Body of pancreas (tissue), 4 donors: ENCODE results near the gene SELENOV. TPM values are rescaled to one million over a fixed set of nuclear protein-coding genes. Genes with fewer than 3 reads are reported as not detected.
A peak's percentile ranks its signal among the peaks of the same experiment; 100 is the strongest.
"Not testable (repeated sequence)": the region's sequence is repeated elsewhere in the genome, so short reads cannot be mapped to it uniquely, and the experiment has no call there.

Experiments used
- ATAC-seq: fragments of 150-250 bp; one replicate; pipeline ENCODE4 v1.9.1; 2016
- DNase-seq, 4 donors: peaks; one replicate each; pipeline ENCODE4 v3.0.0-alpha.2; 2019
- H3K27ac ChIP-seq, 4 donors: fragments of 200-600 bp; sonication (generic); 1 replicate in 3 of 4; 2 replicates in 1 of 4; pipeline versions ENCODE4 v1.5.1 to v1.6.1; 2016 to 2019; ENCODE audit warnings: mild to moderate bottlenecking in 1 of 4, mixed read lengths in 1 of 4, moderate library complexity in 1 of 4
- H3K27me3 ChIP-seq, 2 donors: fragments of 200-600 bp; sonication (generic); one replicate each; pipeline ENCODE4 v1.6.0; 2016; ENCODE audit warnings: mild to moderate bottlenecking in 1 of 2
- H3K36me3 ChIP-seq, 2 donors: fragments of 200-600 bp; sonication (generic); replicated peaks in 1 of 2; 2 replicates each; pipeline ENCODE4 v1.5.1; 2016; ENCODE audit warnings: low read depth in 2 of 2; ENCODE audit not compliant: insufficient read depth in 1 of 2
- H3K4me1 ChIP-seq: fragments of 200-600 bp; sonication (generic); one replicate; pipeline ENCODE4 v1.6.0; 2016
- H3K4me3 ChIP-seq, 2 donors: fragments of 200-600 bp; sonication (generic); 1 replicate in 1 of 2; 2 replicates in 1 of 2; pipeline ENCODE4 v1.5.1; 2016 to 2019
- H3K9me3 ChIP-seq, 3 donors: fragments of 200-600 bp; sonication (generic); 1 replicate in 2 of 3; 2 replicates in 1 of 3; pipeline ENCODE4 v1.5.1; 2016
- POLR2A ChIP-seq, 3 donors: fragments of 450-650 bp; IDR thresholded peaks; one replicate each; pipeline ENCODE4 v1.6.1; 2016; ENCODE audit warnings: antibody characterized with exemption in 3 of 3, mild to moderate bottlenecking in 2 of 3
- WGBS, 2 donors: methylation state at CpG; one replicate each; pipeline ENCODE4 v1.1.5; 2017; 5-methylcytosine and 5-hydroxymethylcytosine counted together
- intact Hi-C: fragments of 100-400 bp; cut with DNase I; formaldehyde crosslinking; loops from one replicate; pipeline ENCODE4 v1.15.1; 2023
- total RNA-seq, 2 donors: library from RNA; depleted of rRNA; stranded (reverse); fragments of >200 nt; gene quantifications; one replicate each; pipeline ENCODE4 v1.1.0, GENCODE V29; 2016
- TF ChIP-seq, protein P1 (sequence below), 7 experiments: fragments of 450-650 bp in 4 of 7; fragments of 200-600 bp in 3 of 7; sonication (generic) in 3 of 7; IDR thresholded peaks; one replicate each; pipeline ENCODE4 v1.5.1; 2016 to 2019; ENCODE audit warnings: antibody characterized with exemption in 7 of 7

SELENOV gene
- total RNA-seq, 2 donors from 2014 or later, result not detected

GRCh38 chr19:39474139-39474620 is 40.8 kb upstream of the SELENOV start:
- Histone ChIP-seq H3K9me3 (no peaks in the 10 kb centered on the region), H3K27ac (no peak overlapping the region), H3K4me1 (no peaks in the 10 kb centered on the region), H3K36me3 (peaks cover 16 to 55% of the 10 kb centered on the region in 2 donors), H3K27me3 (no peaks in the 10 kb centered on the region), H3K4me3 (no peak overlapping the region)
- ATAC-seq (peak; percentile 55), DNase-seq (peak; percentile 45 to 67 (median 53))
- intact Hi-C loops, result loop anchor here (10.0 kb wide), 1 partner anchor 61 kb away; the partner anchor contains the start of gene EID2B
- 60 to 61% methylated on average over 7 to 8 of the region's 9 CpGs for WGBS, 2 donors
- TF ChIP-seq POLR2A (IDR thresholded peaks at IDR 0.05), result no peak
- TF ChIP-seq, protein P1, sequence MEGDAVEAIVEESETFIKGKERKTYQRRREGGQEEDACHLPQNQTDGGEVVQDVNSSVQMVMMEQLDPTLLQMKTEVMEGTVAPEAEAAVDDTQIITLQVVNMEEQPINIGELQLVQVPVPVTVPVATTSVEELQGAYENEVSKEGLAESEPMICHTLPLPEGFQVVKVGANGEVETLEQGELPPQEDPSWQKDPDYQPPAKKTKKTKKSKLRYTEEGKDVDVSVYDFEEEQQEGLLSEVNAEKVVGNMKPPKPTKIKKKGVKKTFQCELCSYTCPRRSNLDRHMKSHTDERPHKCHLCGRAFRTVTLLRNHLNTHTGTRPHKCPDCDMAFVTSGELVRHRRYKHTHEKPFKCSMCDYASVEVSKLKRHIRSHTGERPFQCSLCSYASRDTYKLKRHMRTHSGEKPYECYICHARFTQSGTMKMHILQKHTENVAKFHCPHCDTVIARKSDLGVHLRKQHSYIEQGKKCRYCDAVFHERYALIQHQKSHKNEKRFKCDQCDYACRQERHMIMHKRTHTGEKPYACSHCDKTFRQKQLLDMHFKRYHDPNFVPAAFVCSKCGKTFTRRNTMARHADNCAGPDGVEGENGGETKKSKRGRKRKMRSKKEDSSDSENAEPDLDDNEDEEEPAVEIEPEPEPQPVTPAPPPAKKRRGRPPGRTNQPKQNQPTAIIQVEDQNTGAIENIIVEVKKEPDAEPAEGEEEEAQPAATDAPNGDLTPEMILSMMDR (IDR thresholded peaks at IDR 0.05), result peak; percentile 48 to 76 (median 70)

DNA sequence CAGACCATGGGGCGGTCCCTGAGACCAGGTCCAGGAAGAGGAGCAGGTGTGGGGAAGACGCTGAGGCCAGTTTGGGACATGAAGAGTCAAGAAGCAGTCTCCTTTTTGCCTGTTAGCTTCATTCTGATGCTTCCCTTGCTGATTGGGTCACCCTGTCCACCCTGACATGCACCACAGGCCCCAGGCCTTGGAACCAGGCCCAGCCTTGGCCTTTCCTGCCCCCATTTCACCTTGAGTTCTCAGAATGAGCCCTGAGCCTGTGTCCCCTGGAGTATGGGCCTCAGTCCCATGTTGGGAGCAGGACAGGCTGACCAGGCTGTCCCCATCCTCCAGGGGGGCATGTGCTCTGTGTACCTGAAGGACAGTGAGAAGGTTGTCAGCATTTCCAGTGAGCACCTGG is 39.2 kb upstream of the SELENOV start:
- H3K9me3 ChIP-seq, result no peaks in the 10 kb centered on the region
- H3K27me3 ChIP-seq, result no peaks in the 10 kb centered on the region
- H3K4me3 ChIP-seq, result no peak overlapping the region
- TF ChIP-seq POLR2A (IDR thresholded peaks at IDR 0.05), result no peak
- TF ChIP-seq, protein P1 (IDR thresholded peaks at IDR 0.05), result no peak
- WGBS, 2 donors, result 90 to 96% methylated on average over 2 of the region's 2 CpGs
- ATAC-seq, result no peak
- no peak overlapping the region for H3K27ac ChIP-seq
- H3K36me3 ChIP-seq, result peaks cover 13 to 39% of the 10 kb centered on the region in 2 donors
- intact Hi-C loops, result loop anchor here (10.0 kb wide), 1 partner anchor 59 kb away; the partner anchor contains the start of gene EID2B
- peaks cover 8% of the 10 kb centered on the region for H3K4me1 ChIP-seq
- no peak for DNase-seq

GRCh38 chr19:39479319-39479801 is 35.6 kb upstream of the SELENOV start:
- H3K27ac ChIP-seq, H3K9me3 ChIP-seq, H3K27me3 ChIP-seq, H3K4me3 ChIP-seq, DNase-seq, H3K36me3 ChIP-seq, ATAC-seq: not testable (repeated sequence)
- WGBS, 2 donors, result 71 to 72% methylated on average over 11 of the region's 11 CpGs
- intact Hi-C loops, result loop anchor here (10.0 kb wide), 1 partner anchor 55 kb away; the partner anchor contains the start of gene EID2B
- peaks cover 19% of the 10 kb centered on the region for H3K4me1 ChIP-seq

DNA sequence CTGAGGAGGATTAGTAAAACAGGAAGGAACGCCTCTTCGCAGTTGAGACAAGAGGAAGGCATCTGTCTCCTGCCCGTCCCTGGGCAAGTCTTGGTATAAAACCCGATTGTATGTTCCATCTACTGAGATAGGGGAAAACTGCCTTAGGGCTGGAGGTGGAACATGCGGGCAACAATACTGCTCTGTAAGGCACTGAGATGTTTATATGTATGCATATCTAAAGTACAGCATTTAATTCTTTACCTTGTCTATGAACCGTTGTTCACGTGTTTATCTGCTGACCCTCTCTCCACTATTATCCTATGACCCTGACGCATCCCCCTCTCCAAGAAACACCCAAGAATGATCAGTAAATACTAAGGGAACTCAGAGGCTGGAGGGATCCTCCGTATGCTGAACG is 35.0 kb upstream of the SELENOV start:
- ATAC-seq, result no peak
- Histone ChIP-seq H3K4me3 (no peak overlapping the region), H3K36me3 (peaks cover 0 to 3% of the 10 kb centered on the region in 2 donors), H3K27me3 (no peaks in the 10 kb centered on the region), H3K4me1 (peaks cover 19% of the 10 kb centered on the region), H3K27ac (peak overlapping the region in 3 of 4 donors; percentile 53 to 81 (median 80)), H3K9me3 (no peaks in the 10 kb centered on the region)
- TF ChIP-seq, protein P1 (IDR thresholded peaks at IDR 0.05), result no peak
- TF ChIP-seq POLR2A (IDR thresholded peaks at IDR 0.05), result no peak
- DNase-seq, result no peak
- intact Hi-C loops, result loop anchor here (10.0 kb wide), 1 partner anchor 55 kb away; the partner anchor contains the start of gene EID2B
- WGBS, 2 donors, result 42 to 44% methylated on average over 10 of the region's 10 CpGs

GRCh38 chr19:39480337-39481228 is 34.4 kb upstream of the SELENOV start, which contains the start of gene TIMM50:
Gene TIMM50, plus strand, starts transcription at chr19:39480838. Its CDS starts 16 bp downstream, at chr19:39480854.
- WGBS, 2 donors, result 0 to 1% methylated on average over 16 to 62 of the region's 62 CpGs
- no peaks in the 10 kb centered on the region for H3K27me3 ChIP-seq
- TF ChIP-seq POLR2A (IDR thresholded peaks at IDR 0.05), result peak in 2 of 3 donors; percentile 59 to 61
- TF ChIP-seq, protein P1 (IDR thresholded peaks at IDR 0.05), result peak in 2 of 7 experiments; percentile 12 to 33
- peak; percentile 99 for ATAC-seq
- peak within 1 kb of the TSS; percentile 26 to 81 (median 66) for H3K27ac ChIP-seq
- intact Hi-C loops, result no loop called here
- peaks cover 0 to 7% of the 10 kb centered on the region in 2 donors for H3K36me3 ChIP-seq
- H3K9me3 ChIP-seq, result no peaks in the 10 kb centered on the region
- peak; percentile 97 to 98 (median 97) for DNase-seq
- H3K4me1 ChIP-seq, result peaks cover 19% of the 10 kb centered on the region
- H3K4me3 ChIP-seq, result peak within 1 kb of the TSS; percentile 66 to 67
